HCT116 (cell line): ENCODE measurements around the gene TCFL5. TPM values are rescaled to one million over a fixed set of nuclear protein-coding genes. Genes with fewer than 3 reads are reported as not detected.

Experiments used
- ATAC-seq: fragments of 200-7000 bp; cut with Tn5 transposase; 2 replicates; pipeline ENCODE4 v1.9.1; 2020; ENCODE audit warnings: mild to moderate bottlenecking, moderate library complexity
- BruUV-seq: library from RNA; stranded (reverse); fragments of 400-500 nt; replicated peaks from 2 replicates; lab custom pipeline; 2021; lab: Mats Ljungman, UMichigan
- CTCF ChIA-PET: fragments of 300-600 bp; sonication (Branson Sonifier 250); formaldehyde crosslinking; loops from one replicate; lab custom pipeline; 2021; ENCODE audit warnings: antibody characterized with exemption; lab: Charles Lee
- POLR2A ChIA-PET: fragments of 300-600, 350-600 bp; sonication (Branson Sonifier 250); formaldehyde crosslinking; loops from one replicate; lab custom pipeline; 2021; ENCODE audit warnings: antibody characterized with exemption; lab: Charles Lee
- RAD21 ChIA-PET, 2 experiments: fragments of 300-600 bp; sonication (Branson Sonifier 250); formaldehyde crosslinking; loops; one replicate each; lab custom pipeline; 2023; ENCODE audit warnings: low total read pairs in 2 of 2; ENCODE audit not compliant: uncharacterized antibody in 2 of 2, unreplicated experiment in 2 of 2, low non-redundant PET in 1 of 2; lab: Charles Lee
- DNase-seq: peaks from one replicate; pipeline ENCODE4 v3.0.0-alpha.2; 2010; ENCODE audit warnings: low read depth, low spot score
- H2AFZ ChIP-seq: fragments of 200-600 bp; shearing (Covaris generic), sonication (generic); 2 replicates; pipeline ENCODE4 v1.6.1; 2017; ENCODE audit warnings: low read depth, mixed run types, mixed read lengths, antibody characterized with exemption, low read length; ENCODE audit not compliant: poor library complexity, severe bottlenecking
- H3K27ac ChIP-seq: 2 replicates; pipeline ENCODE4 v1.5.1; 2012; ENCODE audit warnings: low read depth, low read length
- H3K27me3 ChIP-seq: fragments of 200-600 bp; sonication (generic); 2 replicates; pipeline ENCODE4 v1.6.1; 2016; ENCODE audit warnings: mixed run types, low read length, mixed read lengths; ENCODE audit not compliant: insufficient read depth
- H3K36me3 ChIP-seq, 2 experiments: fragments of 200-500 bp in 1 of 2; fragments of 200-600 bp in 1 of 2; sonication (Bioruptor generic) in 1 of 2; sonication (generic) in 1 of 2; 2 replicates each; pipeline versions ENCODE4 v1.5.1 to v1.6.1; 2014 to 2016; ENCODE audit warnings: low read length in 2 of 2, inconsistent platforms in 1 of 2, mixed read lengths in 1 of 2, mixed run types in 1 of 2; ENCODE audit not compliant: insufficient read depth in 2 of 2, control insufficient read depth in 1 of 2
- H3K4me1 ChIP-seq, 2 experiments: fragments of 200-600 bp in 1 of 2; sonication (generic) in 1 of 2; 2 replicates each; pipeline versions ENCODE4 v1.5.1 to v1.6.1; 2012 to 2017; ENCODE audit warnings: low read length in 2 of 2, inconsistent platforms in 1 of 2, mild to moderate bottlenecking in 1 of 2, mixed read lengths in 1 of 2, mixed run types in 1 of 2, moderate library complexity in 1 of 2; ENCODE audit not compliant: insufficient read depth in 2 of 2, control insufficient read depth in 1 of 2
- H3K4me2 ChIP-seq: fragments of 200-600 bp; sonication (generic); 2 replicates; pipeline ENCODE4 v1.6.1; 2017; ENCODE audit warnings: mixed run types, low read length, mixed read lengths
- H3K4me3 ChIP-seq, 2 experiments: fragments of 200-600 bp in 1 of 2; sonication (generic) in 1 of 2; replicated peaks in 1 of 2; 2 replicates each; pipeline ENCODE4 v1.5.1; 2011 to 2016; ENCODE audit warnings: low read length in 2 of 2, control low read depth in 1 of 2, low read depth in 1 of 2, mild to moderate bottlenecking in 1 of 2, mixed read lengths in 1 of 2, mixed run types in 1 of 2
- H3K79me2 ChIP-seq: fragments of 200-600 bp; sonication (generic); 2 replicates; pipeline ENCODE4 v1.6.1; 2017; ENCODE audit warnings: mild to moderate bottlenecking, mixed run types, low read length, moderate library complexity, mixed read lengths; ENCODE audit not compliant: insufficient read depth
- H3K9ac ChIP-seq: fragments of 200-600 bp; sonication (generic); 2 replicates; pipeline ENCODE4 v1.6.1; 2016; ENCODE audit warnings: low read length, mixed read lengths
- H3K9me2 ChIP-seq: fragments of 200-600 bp; sonication (generic), shearing (Covaris generic); 2 replicates; pipeline ENCODE4 v1.6.1; 2017; ENCODE audit warnings: mixed run types, mild to moderate bottlenecking, moderate library complexity; ENCODE audit not compliant: insufficient read depth
- H3K9me3 ChIP-seq, 2 experiments: fragments of 200-500 bp in 1 of 2; fragments of 200-600 bp in 1 of 2; sonication (Bioruptor generic) in 1 of 2; sonication (generic) in 1 of 2; 2 replicates each; pipeline ENCODE4 v1.6.1; 2014 to 2017; ENCODE audit warnings: low read length in 2 of 2, mixed read lengths in 2 of 2, inconsistent platforms in 1 of 2, low read depth in 1 of 2, mild to moderate bottlenecking in 1 of 2, mixed run types in 1 of 2, moderate library complexity in 1 of 2; ENCODE audit not compliant: control insufficient read depth in 1 of 2, insufficient read depth in 1 of 2
- H4K20me1 ChIP-seq: fragments of 200-600 bp; sonication (generic), shearing (Covaris generic); 2 replicates; pipeline ENCODE4 v1.6.1; 2017; ENCODE audit warnings: mixed run types, mild to moderate bottlenecking, moderate library complexity; ENCODE audit not compliant: insufficient read depth
- CTCF ChIP-seq, 3 experiments: fragments of 200-600 bp in 1 of 3; sonication (generic) in 1 of 3; IDR thresholded peaks in 2 of 3; conservative IDR thresholded peaks in 1 of 3; 2 replicates each; pipeline ENCODE4 v1.5.1; 2012 to 2017; ENCODE audit warnings: low read depth in 2 of 3, low read length in 2 of 3, antibody characterized with exemption in 1 of 3, borderline replicate concordance in 1 of 3, control low read depth in 1 of 3, mild to moderate bottlenecking in 1 of 3, mixed read lengths in 1 of 3, mixed run types in 1 of 3, moderate library complexity in 1 of 3; ENCODE audit not compliant: insufficient read depth in 1 of 3
- EZH2phosphoT487 ChIP-seq: fragments of 200-600 bp; IDR thresholded peaks from 2 replicates; pipeline ENCODE4 v1.6.1; 2018; ENCODE audit warnings: antibody characterized with exemption, borderline replicate concordance
- JUND ChIP-seq: IDR thresholded peaks from 2 replicates; pipeline ENCODE4 v1.6.1; 2012
- MAX ChIP-seq: IDR thresholded peaks from 2 replicates; pipeline ENCODE4 v1.6.1; 2012
- YY1 ChIP-seq: IDR thresholded peaks from 2 replicates; pipeline ENCODE4 v1.6.1; 2011; ENCODE audit warnings: low read length, low read depth, moderate library complexity, mild to moderate bottlenecking; ENCODE audit not compliant: insufficient replicate concordance; ENCODE audit errors: extremely low read depth
- ZNF274 ChIP-seq: fragments of 200-500 bp; sonication (Bioruptor generic); IDR thresholded peaks from 2 replicates; pipeline ENCODE4 v1.6.1; 2014; ENCODE audit warnings: mild to moderate bottlenecking, low read depth, low read length, inconsistent platforms
- intact Hi-C: fragments of 100-400 bp; cut with micrococcal nuclease; formaldehyde crosslinking; loops from 2 replicates; pipeline ENCODE4 v1.10.0; 2022
- total RNA-seq: library from RNA; stranded (reverse); gene quantifications from one replicate; pipeline ENCODE4 v1.2.1, GENCODE V29; 2021; ENCODE audit not compliant: unreplicated experiment

TCFL5 gene
- total RNA-seq, 1 experiment from 2014 or later = 20.4 TPM

- no peaks in the 10 kb centered on the region for H3K9me3 ChIP-seq
- peaks cover 5 to 19% of the 10 kb centered on the region in 2 experiments; a peak in 3 of 4 replicates for H3K4me1 ChIP-seq
- no TSS peak for BruUV-seq
- no peak overlapping the region for H3K4me3 ChIP-seq
- RAD21 ChIA-PET = no interaction called here
- no peak overlapping the region for H3K9ac ChIP-seq
- ATAC-seq = no peak
- no peaks in the 10 kb centered on the region for H3K27me3 ChIP-seq
- no peak overlapping the region for H3K4me2 ChIP-seq
- no peaks in the 10 kb centered on the region; the same call in 1 of the 2 replicates for H4K20me1 ChIP-seq
- no peak overlapping the region for H2AFZ ChIP-seq
- no peak for DNase-seq
- TF ChIP-seq MAX (no peak), ZNF274 (no peak), CTCF (IDR thresholded peaks at IDR 0.05 in 2 of 3, conservative IDR thresholded peaks at IDR 0.05 in 1 of 3; ENCODE audit: borderline replicate concordance in 1 of 3, insufficient read depth in 1 of 3, low read depth in 2 of 3, low read length in 2 of 3) (no peak), JUND (no peak), YY1 (no peak), EZH2phosphoT487 (no peak)
- TF ChIP-seq, all 23 proteins: peak for 0
- POLR2A ChIA-PET = no interaction called here
- Histone ChIP-seq H3K27ac (no peak overlapping the region), H3K79me2 (no peaks in the 10 kb centered on the region), H3K36me3 (peaks cover 37 to 41% of the 10 kb centered on the region in 2 experiments), H3K9me2 (no peaks in the 10 kb centered on the region)
- CTCF ChIA-PET = no interaction called here
- intact Hi-C loops = no loop called here
Observed at GRCh38 chr20:62898093-62898964, 36.7 kb upstream of the TCFL5 start.
